ENCODE measurements around the gene MED22.
"Not testable (repeated sequence)": the region's sequence is repeated elsewhere in the genome, so short reads cannot be mapped to it uniquely, and the experiment has no call there.

The MED22 gene

DNA sequence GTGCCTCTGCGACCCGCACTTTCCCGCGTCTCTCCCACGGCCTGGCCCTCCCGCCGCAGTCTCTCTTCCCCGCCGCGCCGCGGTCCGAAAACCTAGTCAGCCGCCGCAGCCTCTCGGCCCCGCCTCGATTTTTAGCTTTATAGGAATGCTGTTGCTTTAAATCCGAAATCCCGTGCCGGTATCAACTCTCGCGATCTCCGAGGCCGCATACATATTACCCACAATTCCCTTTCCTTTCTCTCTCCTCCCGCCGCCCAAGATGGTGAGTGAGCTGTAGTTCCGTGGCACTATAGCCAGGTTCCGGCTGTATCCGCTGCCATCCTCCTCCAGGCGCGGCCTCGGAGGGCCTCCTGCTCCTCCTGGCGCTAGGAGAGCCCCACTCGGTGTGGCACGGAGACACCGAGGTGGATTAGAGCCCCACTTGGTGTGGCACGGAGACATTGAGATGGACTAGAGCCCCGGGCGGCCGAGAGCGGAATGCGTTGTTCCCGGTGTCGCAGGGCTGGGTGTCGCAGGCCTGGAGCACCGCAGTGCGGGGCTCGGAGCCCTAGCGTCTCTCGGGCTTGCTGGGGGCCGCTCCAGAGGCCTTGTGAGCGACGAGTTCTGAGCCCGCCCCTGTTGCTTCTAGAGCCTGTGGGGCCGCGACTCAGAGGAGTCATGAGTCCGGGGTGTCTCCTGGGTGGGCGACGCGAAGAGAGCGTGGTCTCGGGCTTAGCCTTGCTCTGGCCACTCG is at the start of gene MED22, which contains the start of gene RPL7A:
TSS of gene MED22 (minus strand) at position 147 of the 733 bp plus-strand sequence. CDS start 1,469 bp downstream, outside the sequence.
TSS of gene RPL7A (plus strand) at position 234 of the 733 bp plus-strand sequence. CDS start at position 260, 26 bp downstream.
- in situ Hi-C loops (cut with MboI; ENCODE audit: low sequenced_read_pairs): no loop called here

DNA sequence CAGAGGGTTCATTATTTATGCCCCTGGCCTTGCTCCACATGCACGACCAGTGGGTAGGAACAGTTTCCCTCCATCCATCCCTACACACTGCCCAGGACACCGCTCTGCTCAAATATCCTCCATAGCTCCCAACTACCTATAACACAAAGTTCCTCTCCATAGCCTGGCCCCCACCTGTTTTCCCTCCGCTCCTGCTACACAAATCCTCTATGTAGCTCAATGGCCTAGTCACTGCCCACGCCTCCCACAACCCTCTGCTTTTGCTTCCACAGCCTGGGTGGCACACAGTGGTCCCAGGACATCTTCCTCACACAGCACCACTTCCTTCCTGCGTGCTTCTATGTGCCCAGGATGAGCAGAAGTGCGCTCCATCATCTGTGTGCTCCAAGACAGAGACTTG is 49.4 kb upstream of the MED22 start:
- in situ Hi-C loops (cut with MboI; ENCODE audit: low sequenced_read_pairs): no loop called here

DNA sequence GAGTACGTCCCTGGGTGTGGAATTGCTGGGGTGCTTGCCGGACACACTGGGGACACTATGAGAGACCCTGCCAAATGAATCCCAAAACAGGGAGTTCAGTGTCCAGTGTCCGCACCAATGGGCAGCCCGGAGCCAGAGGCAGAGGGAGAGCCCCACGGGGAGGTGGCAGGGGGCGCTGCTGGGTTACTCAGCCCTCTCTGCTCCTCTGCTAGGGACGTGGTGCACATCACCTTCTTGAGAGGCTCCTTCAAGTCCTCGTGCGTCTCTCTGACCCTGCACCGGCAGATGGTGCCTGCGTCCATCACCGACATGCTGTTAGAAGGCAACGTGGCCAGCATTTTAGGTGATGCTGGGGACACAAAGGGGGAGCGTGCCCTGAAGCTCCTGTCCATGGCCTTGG is 49.0 kb upstream of the MED22 start:
- in situ Hi-C loops (cut with MboI; ENCODE audit: low sequenced_read_pairs): no loop called here

GRCh38 chr9:133394687-133395271 is 46.8 kb upstream of the MED22 start:
- in situ Hi-C loops (cut with MboI; ENCODE audit: low sequenced_read_pairs): no loop called here

- in situ Hi-C loops (cut with MboI; ENCODE audit: low sequenced_read_pairs): no loop called here
These were observed 45.5 kb upstream of the MED22 start for GRCh38 chr9:133393399-133393798.

DNA sequence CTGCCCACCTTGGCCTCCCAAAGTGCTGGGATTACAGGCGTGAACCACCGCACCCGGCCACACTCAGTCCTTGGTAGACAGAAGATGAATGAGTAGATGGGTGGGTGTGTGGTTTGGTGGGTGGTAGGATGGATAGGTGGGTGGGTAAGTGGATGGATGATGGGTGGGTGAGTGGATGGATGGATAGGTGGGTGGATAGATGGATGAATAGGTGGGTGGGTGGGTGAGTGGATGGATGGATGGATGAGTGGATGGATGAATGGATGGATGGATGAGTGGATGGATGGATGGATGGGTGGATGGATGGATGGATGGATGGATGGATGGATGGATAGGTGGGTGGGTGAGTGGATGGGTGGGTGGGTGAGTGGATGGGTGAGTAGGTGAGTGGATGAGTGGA is 44.4 kb upstream of the MED22 start:
- in situ Hi-C loops (cut with MboI; ENCODE audit: low sequenced_read_pairs): not testable (repeated sequence)

- in situ Hi-C loops (cut with MboI; ENCODE audit: low sequenced_read_pairs): not testable (repeated sequence)
These were observed 43.5 kb upstream of the MED22 start for GRCh38 chr9:133391449-133391848.

DNA sequence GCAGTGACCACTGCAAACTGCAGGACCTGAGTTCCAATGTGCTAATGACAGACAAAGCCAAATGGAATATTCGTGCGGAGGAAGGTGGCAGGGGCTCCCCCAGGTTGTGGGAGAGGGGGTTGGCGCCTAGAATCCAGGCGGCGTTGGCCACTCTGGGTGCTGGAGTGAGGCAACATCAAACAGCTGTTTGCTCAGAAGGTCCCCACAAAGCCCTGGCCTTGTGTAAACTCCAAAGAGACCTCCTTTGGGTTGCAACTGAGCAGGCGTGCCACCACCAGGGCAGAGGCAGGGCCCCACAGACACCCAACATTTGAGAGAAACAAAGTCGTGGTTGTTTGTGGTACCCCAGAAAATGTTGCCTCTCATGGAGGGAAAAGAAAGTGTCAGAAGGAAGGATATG is 42.8 kb upstream of the MED22 start:
- in situ Hi-C loops (cut with MboI; ENCODE audit: low sequenced_read_pairs): no loop called here

- in situ Hi-C loops (cut with MboI; ENCODE audit: low sequenced_read_pairs): no loop called here
These were observed 41.6 kb upstream of the MED22 start for GRCh38 chr9:133389562-133389961.

DNA sequence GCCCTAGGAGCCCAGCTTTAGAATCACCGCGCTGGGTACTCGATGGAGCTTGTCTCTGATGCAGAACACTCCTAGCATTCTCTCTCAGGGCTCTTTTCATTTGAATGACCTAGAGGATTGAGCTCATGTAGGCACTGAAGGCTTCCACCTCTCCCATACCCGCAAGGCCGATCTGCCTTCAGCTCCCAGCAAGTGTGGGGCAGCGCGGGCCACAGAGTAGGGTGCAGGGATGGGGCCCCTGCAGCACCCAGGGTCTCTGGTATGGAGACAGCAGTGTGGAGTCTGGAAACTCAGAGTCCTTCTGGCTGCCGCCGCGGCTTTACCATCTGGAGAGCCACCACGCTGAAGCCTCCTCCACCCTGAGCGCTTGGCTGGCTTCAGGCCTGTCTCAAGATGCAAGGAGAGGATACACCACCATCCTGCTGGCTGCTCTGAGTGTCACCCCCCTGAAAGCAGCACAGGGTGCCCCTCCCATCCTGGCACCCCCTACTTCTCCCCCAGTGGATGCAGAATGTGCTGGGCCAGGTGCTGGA is 41.2 kb upstream of the MED22 start:
- in situ Hi-C loops (cut with MboI; ENCODE audit: low sequenced_read_pairs): no loop called here

- in situ Hi-C loops (cut with MboI; ENCODE audit: low sequenced_read_pairs): no loop called here
These were observed 39.7 kb upstream of the MED22 start for GRCh38 chr9:133387680-133388079.

GRCh38 chr9:133386338-133386737 is 38.4 kb upstream of the MED22 start:
- in situ Hi-C loops (cut with MboI; ENCODE audit: low sequenced_read_pairs): no loop called here

DNA sequence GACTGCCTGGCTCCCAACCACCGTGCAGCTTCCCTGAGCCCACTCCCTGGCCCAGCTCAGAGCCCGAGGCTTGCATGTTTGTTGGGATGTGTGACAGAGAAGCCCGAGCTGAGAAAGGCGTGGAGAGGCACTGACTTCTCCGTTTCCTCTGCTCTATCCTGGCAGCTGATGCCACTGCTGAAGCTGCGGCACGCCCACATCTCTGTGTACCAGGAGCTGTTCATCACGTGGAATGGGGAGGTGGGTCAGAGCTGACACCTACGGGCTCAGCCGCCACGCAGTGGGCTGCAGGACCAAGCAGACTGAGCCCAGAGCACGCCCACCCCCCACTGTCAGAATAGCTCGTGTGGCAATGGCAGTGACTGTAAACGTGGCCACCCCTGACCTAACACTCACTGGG is 37.5 kb upstream of the MED22 start:
- in situ Hi-C loops (cut with MboI; ENCODE audit: low sequenced_read_pairs): no loop called here

DNA sequence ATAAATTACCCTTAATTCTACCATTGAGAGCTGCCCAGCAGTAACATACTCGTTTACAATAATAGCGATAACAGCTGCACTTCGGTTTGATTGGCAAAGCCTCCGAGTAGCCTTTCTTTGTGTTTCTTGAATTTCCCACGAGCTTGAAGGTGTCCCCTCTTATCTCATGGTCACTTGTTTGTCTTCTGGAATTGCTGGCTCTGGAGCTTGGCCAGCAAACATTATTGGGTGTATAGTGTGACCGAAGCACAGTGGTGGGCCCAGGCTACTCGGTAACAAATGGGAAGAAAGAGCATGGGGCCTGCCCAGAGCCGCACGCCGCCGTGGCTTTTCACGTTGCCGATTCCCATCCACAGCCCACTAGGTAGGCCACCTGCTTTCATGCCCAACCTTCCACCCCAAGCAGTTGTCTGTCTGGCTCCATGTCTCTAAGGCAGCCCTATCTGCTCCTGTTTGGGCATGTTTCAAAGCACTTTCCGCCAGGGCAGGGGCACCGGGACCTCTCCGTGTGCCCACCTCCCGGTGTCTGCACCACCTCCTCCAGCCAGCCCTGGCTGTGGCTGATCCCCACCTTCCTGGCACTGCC is 36.9 kb upstream of the MED22 start:
- in situ Hi-C loops (cut with MboI; ENCODE audit: low sequenced_read_pairs): no loop called here

DNA sequence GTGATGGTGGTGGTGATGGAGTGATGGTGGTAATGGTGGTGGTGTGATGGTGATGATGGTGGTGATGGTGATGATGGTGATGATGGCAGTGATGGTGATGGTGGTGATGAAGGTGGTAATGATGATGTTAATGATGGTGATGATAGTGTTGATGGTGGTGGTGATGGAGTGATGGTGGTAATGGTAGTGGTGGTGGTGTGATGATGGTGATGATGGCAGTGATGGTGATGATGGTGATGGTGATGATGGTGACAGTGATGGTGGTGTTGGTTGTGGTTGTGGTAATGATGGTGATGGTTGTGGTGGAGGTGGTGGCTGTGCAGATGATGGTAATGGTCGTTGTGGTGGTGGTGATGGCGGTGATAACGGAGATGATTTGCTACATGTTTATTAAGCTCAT is 35.5 kb upstream of the MED22 start:
- in situ Hi-C loops (cut with MboI; ENCODE audit: low sequenced_read_pairs): no loop called here

- in situ Hi-C loops (cut with MboI; ENCODE audit: low sequenced_read_pairs): no loop called here
These were observed 34.7 kb upstream of the MED22 start for GRCh38 chr9:133382507-133383141.

GRCh38 chr9:133380734-133381133 is 32.8 kb upstream of the MED22 start:
- in situ Hi-C loops (cut with MboI; ENCODE audit: low sequenced_read_pairs): no loop called here

- in situ Hi-C loops (cut with MboI; ENCODE audit: low sequenced_read_pairs): no loop called here
These were observed 31.5 kb upstream of the MED22 start for GRCh38 chr9:133379153-133380086.

- in situ Hi-C loops (cut with MboI; ENCODE audit: low sequenced_read_pairs): no loop called here
These were observed 30.6 kb upstream of the MED22 start for GRCh38 chr9:133378408-133378962.

DNA sequence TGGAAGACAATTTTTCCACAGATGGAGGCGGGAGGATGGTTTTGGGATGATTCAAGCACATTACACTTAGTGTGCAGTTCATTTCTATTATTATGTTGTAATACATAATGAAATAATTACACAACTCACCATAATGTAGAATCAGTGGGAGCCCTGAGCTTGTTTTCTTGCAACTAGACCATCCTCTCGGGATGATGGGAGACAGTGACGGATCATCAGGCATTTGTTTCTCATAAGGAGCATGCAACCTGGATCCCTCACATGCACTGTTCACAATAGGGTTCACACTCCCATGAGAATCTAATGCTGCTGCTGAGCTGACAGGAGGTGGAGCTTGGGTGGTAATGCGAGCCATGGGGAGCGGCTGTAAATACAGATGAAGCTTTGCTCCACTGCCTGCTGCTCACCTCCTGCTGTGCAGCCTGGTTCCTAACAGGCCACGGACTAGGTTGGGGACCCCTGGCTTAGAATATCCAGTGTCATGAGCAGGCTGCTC is 29.8 kb upstream of the MED22 start:
- in situ Hi-C loops (cut with MboI; ENCODE audit: low sequenced_read_pairs): no loop called here

Data from HL-60/S4 (cell line).